Measurements from ENCODE around the gene ZNF184.

Gene ZNF184

GRCh38 chr6:27400877-27401642, 71.8 kb downstream of the ZNF184 start:
- Histone ChIP-seq H3K79me2 (ENCODE audit: insufficient read depth, low read depth) (no peaks in the 10 kb centered on the region), H3K36me3 (ENCODE audit: insufficient read depth) (no peaks in the 10 kb centered on the region), H3K27ac (no peak overlapping the region), H3K27me3 (ENCODE audit: insufficient read depth, low read depth) (no peaks in the 10 kb centered on the region), H2AFZ (ENCODE audit: low read depth) (no peak overlapping the region), H4K20me1 (ENCODE audit: insufficient read depth) (no peaks in the 10 kb centered on the region), H3K4me2 (no peak overlapping the region), H3K9ac (no peak overlapping the region), H3K4me1 (ENCODE audit: low read depth, poor library complexity, severe bottlenecking) (no peaks in the 10 kb centered on the region), H3K4me3 (IDR thresholded peaks at IDR 0.05; ENCODE audit: insufficient read depth, low read depth, low read length) (no peak overlapping the region)
- no peak for TF ChIP-seq CTCF (conservative IDR thresholded peaks at IDR 0.05; ENCODE audit: low read depth, low read length)

Measured in KMS-11 (cell line).